ENCODE measurements around the gene FBXL5. TPM values are rescaled to one million over a fixed set of nuclear protein-coding genes. Genes with fewer than 3 reads are reported as not detected.
A peak's percentile ranks its signal among the peaks of the same experiment; 100 is the strongest.

Gene FBXL5
- total and polyA plus RNA-seq, 9 of the 15 experiments (the other 6 are each of a cell fraction or from before 2014, with no cell fraction given), result 6.0 to 35.2 (median 22.1) TPM

DNA sequence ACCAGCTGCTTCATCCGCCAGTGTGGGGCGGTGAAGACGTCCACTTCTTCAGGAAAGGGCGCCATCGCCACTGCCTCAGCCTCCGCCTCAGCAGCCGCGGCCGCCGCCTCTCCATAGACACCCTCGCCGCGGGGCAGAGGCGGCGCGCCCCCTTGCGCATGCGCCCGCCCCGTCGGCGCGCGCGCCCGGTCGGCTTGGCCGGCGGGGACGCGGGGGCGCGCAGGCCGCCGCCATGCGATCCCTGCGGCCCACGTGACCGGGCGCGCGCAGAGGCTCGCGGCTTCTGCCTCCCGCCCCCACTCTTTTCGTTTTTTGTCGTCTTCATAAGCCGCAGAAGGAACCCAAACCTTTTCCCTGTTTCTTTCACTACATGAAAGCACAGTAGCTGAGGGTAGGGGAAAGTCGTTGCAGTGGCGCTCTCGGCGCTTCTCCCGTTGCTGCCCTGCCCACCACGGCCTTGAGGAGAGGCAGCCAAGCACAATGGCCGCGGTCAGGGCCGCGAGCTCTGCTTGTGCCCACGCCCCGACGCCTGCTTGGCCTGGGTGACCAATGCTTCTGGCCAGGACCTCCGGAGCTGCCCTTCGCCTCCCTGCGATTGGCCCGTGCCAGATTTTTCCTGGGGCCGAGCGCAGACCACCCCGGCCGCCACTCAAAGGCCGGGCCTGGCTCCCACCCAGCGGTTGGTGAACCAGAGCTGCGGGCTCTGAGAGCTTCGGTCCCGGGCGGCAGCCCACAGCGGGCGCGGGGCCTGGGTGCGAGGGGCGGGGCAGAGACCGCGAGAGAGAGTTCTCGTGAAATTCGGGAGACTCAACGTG, at the start of gene FBXL5 (continued):
- TF ChIP-seq NCOA2 (IDR thresholded peaks at IDR 0.05; ENCODE audit: partially characterized antibody in 2 of 2), result no peak
- TF ChIP-seq TAF1 (IDR thresholded peaks at IDR 0.05; ENCODE audit: control insufficient read depth, extremely low read depth, insufficient read depth, low read length, severe bottlenecking), result no peak
- no peak for TF ChIP-seq ETV1 (tag; conservative IDR thresholded peaks at IDR 0.05; ENCODE audit: low read depth)
- TF ChIP-seq ZZZ3 (IDR thresholded peaks at IDR 0.05), result no peak
- TF ChIP-seq, protein P1, sequence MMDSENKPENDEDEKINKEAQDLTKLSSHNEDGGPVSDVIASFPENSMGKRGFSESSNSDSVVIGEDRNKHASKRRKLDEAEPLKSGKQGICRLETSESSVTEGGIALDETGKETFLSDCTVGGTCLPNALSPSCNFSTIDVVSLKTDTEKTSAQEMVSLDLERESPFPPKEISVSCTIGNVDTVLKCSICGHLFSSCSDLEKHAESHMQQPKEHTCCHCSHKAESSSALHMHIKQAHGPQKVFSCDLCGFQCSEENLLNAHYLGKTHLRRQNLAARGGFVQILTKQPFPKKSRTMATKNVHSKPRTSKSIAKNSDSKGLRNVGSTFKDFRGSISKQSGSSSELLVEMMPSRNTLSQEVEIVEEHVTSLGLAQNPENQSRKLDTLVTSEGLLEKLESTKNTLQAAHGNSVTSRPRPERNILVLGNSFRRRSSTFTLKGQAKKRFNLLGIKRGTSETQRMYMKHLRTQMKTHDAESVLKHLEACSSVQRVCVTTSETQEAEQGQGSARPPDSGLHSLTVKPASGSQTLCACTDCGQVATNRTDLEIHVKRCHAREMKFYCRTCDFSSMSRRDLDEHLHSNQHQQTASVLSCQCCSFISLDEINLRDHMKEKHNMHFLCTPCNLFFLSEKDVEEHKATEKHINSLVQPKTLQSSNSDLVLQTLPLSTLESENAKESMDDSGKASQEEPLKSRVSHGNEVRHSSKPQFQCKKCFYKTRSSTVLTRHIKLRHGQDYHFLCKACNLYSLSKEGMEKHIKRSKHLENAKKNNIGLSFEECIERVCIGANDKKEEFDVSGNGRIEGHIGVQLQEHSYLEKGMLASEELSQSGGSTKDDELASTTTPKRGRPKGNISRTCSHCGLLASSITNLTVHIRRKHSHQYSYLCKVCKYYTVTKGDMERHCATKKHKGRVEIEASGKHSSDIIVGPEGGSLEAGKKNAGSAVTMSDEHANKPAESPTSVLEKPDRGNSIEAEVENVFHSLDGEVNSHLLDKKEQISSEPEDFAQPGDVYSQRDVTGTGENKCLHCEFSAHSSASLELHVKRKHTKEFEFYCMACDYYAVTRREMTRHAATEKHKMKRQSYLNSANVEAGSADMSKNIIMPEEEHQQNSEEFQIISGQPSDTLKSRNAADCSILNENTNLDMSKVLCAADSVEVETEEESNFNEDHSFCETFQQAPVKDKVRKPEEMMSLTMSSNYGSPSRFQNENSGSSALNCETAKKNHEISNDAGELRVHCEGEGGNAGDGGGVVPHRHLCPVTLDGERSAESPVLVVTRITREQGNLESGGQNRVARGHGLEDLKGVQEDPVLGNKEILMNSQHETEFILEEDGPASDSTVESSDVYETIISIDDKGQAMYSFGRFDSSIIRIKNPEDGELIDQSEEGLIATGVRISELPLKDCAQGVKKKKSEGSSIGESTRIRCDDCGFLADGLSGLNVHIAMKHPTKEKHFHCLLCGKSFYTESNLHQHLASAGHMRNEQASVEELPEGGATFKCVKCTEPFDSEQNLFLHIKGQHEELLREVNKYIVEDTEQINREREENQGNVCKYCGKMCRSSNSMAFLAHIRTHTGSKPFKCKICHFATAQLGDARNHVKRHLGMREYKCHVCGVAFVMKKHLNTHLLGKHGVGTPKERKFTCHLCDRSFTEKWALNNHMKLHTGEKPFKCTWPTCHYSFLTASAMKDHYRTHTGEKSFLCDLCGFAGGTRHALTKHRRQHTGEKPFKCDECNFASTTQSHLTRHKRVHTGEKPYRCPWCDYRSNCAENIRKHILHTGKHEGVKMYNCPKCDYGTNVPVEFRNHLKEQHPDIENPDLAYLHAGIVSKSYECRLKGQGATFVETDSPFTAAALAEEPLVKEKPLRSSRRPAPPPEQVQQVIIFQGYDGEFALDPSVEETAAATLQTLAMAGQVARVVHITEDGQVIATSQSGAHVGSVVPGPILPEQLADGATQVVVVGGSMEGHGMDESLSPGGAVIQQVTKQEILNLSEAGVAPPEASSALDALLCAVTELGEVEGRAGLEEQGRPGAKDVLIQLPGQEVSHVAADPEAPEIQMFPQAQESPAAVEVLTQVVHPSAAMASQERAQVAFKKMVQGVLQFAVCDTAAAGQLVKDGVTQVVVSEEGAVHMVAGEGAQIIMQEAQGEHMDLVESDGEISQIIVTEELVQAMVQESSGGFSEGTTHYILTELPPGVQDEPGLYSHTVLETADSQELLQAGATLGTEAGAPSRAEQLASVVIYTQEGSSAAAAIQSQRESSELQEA (IDR thresholded peaks at IDR 0.05; ENCODE audit: low read depth), result no peak
- no peak for TF ChIP-seq ZNF507 (tag; conservative IDR thresholded peaks at IDR 0.05)
- 0 out of 2 replicates have a peak, but pooled peaks have one; percentile 68 for TF ChIP-seq ZBTB1 (CRISPR knock-in tag; IDR thresholded peaks at IDR 0.05; ENCODE audit: borderline replicate concordance, low read depth)
- TF ChIP-seq, protein P2, sequence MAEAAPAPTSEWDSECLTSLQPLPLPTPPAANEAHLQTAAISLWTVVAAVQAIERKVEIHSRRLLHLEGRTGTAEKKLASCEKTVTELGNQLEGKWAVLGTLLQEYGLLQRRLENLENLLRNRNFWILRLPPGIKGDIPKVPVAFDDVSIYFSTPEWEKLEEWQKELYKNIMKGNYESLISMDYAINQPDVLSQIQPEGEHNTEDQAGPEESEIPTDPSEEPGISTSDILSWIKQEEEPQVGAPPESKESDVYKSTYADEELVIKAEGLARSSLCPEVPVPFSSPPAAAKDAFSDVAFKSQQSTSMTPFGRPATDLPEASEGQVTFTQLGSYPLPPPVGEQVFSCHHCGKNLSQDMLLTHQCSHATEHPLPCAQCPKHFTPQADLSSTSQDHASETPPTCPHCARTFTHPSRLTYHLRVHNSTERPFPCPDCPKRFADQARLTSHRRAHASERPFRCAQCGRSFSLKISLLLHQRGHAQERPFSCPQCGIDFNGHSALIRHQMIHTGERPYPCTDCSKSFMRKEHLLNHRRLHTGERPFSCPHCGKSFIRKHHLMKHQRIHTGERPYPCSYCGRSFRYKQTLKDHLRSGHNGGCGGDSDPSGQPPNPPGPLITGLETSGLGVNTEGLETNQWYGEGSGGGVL (CRISPR knock-in tag; IDR thresholded peaks at IDR 0.05), result no peak
- no peak for TF ChIP-seq HLTF (IDR thresholded peaks at IDR 0.05)
- TF ChIP-seq ETV6 (IDR thresholded peaks at IDR 0.05; ENCODE audit: borderline replicate concordance in 1 of 2, low read depth in 2 of 2, low read length in 1 of 2), result no peak
- no peak for TF ChIP-seq ETV6 (CRISPR knock-in tag; IDR thresholded peaks at IDR 0.05; ENCODE audit: borderline replicate concordance)
- TF ChIP-seq NRF1 (conservative IDR thresholded peaks at IDR 0.05 in 1 of 2, IDR thresholded peaks at IDR 0.05 in 1 of 2), result peak; percentile 90 to 92
- peak; percentile 19; the same call in 1 of the 2 replicates for TF ChIP-seq ZNF76 (CRISPR knock-in tag; IDR thresholded peaks at IDR 0.05; ENCODE audit: borderline replicate concordance)
- no peak for TF ChIP-seq FOXA3 (CRISPR knock-in tag; conservative IDR thresholded peaks at IDR 0.05 in 1 of 2, IDR thresholded peaks at IDR 0.05 in 1 of 2)
- no peak for TF ChIP-seq ZNF785 (CRISPR knock-in tag; IDR thresholded peaks at IDR 0.05)
- no peak for TF ChIP-seq NFE2 (IDR thresholded peaks at IDR 0.05; ENCODE audit: low read depth)
- TF ChIP-seq RBFOX2 (IDR thresholded peaks at IDR 0.05; ENCODE audit: low read depth, low read length), result peak; percentile 83
- TF ChIP-seq SMAD3 (CRISPR knock-in tag; conservative IDR thresholded peaks at IDR 0.05), result 0 out of 2 replicates have a peak, but pooled peaks have one; percentile 65
